NCI-H2029 treated with DMSO at 0.1 percent for 48 hours (cell line): ENCODE data around the gene CALML6.

Experiments used
- DNase-seq: peaks from one replicate; lab custom pipeline; 2025; lab: John Stamatoyannopoulos, UW

CALML6 gene

DNA sequence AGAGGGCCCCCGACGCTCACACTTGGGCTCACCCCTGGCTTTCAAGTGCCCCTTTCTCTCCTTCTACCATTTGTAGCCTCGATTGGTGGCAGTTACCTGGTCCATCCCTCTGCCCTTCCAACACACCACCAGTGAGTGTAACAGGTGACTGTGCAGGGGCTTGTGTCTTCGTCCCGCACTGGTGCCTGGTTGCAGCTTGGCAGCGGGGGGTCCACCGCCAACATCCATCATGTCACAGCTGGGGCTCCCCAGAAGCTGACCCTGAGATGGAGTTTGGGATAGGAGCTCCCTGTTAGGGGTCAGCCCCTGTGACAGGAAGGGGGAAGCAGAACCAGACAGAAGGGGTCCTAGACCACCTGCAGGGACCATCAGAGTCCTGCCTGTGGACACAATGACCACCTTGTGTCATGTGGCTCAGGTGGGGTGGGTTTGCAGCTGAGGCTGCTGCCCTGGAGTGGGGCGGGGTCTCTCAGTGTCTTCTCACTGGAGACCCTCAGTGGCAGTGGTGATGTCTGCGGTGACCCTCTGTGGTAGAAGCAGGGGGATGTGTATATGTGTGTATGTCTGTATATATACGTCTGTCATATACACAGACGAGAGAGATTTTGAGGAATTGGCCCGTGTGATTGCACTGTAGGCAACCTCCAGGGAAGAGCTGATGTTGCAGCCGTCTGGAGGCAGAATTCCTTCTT, 3.6 kb upstream of the CALML6 start:
- DNase-seq, result no peak

DNA sequence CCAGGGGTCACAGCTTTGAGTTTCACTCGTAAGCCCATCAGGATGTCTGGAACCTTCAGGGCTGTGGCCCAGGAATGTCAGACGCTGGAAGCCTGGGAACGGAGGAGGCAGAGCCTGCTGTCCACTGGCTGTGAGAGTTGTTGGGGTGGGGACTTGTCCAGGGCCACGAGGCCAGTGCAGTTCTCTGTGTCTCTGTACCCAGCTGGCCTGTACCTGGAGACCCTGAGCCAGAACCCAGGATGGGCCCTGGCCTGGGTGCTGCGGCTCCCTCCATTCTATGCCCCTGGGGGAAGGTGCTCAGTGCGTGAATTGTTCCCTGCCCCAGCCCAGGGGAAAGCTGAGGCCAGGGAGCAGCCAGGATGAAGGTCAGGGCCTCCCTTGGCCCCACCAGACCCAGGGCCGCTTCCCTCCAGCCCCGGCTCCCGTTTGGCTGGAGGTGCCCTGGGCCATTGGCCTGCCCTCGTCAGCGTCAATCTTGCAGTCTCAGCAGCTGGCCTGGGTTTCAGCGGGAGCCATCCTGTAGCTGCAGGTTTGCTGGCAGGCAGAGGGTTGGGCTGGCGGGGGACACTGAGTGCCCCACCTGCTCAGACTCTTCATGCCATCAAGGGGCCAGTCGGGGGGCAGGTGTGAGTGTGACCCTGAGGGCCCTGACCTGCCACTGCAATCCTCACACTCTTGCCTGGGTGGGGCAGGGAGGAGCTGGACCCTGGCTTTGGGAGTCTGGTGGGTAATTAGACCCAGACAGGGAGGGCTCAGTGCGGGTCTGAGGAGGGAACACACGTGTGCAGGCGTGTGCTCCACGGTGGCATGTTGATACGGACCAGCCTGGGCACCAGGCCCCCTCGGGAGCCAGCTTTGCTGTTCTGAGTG, 724 bp upstream of the CALML6 start:
- no peak for DNase-seq

DNA sequence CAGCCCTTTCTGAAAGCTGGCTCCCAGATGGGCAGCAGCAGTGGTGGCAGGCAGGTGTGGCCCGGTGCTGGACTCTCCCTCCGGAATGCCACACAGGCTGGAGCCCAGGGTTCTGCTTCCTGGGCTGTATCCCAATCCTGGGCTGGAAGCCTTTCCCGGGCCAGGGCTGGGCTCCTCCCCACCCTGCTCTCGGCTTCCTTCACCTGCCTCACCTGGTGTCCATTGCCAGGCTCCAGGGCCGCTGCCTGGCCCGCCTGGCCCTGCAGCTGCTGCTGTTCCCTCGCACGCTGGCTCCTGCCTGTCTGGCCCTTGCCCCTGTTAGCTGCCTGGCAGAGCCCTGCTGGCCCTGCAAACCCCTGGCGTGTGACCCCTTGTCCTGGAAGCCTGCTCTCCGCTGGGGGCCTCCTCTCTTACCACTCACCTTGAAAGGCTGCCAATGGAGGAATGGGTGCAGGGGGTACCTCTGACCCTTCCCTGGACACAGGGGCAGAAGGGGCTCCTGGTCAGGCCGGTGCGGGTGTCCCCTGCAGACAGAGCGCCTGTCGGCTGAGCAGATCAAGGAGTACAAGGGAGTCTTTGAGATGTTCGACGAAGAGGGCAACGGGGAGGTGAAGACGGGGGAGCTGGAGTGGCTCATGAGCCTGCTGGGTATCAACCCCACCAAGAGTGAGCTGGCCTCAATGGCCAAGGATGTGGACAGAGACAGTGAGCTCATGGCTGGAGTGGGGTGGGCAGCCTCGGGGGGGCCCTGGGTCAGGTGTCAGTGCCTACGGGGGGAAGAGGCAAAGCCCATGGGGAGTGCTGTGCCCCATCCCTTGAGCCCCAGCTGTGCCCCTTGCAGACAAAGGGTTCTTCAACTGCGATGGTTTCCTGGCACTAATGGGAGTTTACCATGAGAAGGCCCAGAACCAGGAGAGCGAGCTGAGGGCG, 1.1 kb downstream of the CALML6 start:
- DNase-seq, result no peak

DNA sequence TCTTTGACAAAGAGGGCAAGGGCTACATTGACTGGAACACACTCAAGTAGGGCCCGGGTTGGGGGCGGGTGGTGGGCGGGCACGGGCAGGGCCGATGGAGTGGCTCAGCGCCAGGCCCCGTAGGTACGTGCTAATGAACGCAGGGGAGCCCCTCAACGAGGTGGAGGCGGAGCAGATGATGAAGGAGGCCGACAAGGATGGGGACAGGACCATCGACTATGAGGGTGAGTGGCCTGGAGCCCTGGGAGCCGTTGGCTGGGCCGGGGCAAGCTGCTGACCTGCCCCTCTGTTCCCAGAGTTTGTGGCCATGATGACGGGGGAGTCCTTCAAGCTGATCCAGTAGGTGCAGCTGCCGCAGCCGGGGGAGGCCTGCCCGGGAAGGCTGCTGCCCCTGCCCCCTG, 1.8 kb downstream of the CALML6 start:
- DNase-seq, result no peak

DNA sequence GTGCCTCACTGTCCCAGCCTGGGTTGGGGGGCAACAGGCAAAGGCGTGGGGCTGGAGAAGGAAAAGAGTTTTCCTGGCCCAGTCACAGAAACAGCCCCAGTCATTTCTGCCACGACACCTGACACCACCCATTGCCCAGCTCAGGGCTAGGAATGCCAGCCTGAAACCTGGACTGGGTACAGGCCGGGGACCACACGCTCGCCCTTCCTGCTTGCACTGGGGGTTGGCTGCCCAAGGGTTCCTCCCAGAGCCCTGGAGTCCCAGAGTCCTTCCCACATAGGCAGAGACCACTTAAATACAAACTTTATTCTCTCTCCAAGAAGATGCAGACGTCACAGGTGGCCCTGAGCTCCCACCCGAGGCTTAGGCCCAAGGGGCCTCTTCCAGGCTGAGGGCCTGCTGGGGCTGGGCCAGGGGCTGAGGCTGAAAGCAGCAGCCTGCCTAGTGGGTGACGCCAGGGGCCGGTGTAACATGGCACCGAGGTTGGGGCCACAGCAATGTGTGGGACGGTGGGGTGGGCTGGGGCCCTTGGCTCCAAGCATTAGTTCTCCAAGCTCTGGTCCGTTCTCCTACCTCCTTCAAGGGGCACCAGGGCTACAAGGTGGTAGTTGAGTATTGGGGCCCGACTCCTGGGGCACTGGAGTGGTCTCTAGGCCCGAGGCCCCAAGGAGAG, 2.4 kb downstream of the CALML6 start:
- no peak for DNase-seq

GRCh38 chr1:1917995-1918900, 3.2 kb downstream of the CALML6 start:
- DNase-seq, result no peak

DNA sequence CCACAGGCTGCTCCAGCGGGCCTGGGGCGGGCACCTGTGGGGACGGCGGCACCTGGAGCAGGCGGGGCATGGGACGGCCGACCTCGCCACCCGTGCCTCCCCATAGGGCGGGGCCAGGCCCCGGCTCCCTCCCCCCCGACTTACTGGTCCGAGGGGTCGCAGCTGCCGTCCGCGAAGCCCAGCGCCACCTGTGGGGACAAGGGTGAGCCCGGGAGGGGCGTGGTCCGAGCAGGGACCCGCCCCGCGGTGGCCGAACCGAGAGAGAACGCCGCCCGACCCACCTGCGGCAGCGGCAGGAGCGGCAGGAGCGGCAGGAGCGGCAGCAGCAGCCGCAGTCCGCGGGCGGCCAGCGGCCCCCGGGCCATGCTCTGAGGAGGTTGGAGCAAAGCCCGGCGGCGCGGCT, 3.8 kb downstream of the CALML6 start, which contains the start of gene TMEM52:
Gene TMEM52 (minus strand): TSS at position 379 of the 403 bp plus-strand sequence. CDS start 14 bp downstream, at position 365.
- no peak for DNase-seq

DNA sequence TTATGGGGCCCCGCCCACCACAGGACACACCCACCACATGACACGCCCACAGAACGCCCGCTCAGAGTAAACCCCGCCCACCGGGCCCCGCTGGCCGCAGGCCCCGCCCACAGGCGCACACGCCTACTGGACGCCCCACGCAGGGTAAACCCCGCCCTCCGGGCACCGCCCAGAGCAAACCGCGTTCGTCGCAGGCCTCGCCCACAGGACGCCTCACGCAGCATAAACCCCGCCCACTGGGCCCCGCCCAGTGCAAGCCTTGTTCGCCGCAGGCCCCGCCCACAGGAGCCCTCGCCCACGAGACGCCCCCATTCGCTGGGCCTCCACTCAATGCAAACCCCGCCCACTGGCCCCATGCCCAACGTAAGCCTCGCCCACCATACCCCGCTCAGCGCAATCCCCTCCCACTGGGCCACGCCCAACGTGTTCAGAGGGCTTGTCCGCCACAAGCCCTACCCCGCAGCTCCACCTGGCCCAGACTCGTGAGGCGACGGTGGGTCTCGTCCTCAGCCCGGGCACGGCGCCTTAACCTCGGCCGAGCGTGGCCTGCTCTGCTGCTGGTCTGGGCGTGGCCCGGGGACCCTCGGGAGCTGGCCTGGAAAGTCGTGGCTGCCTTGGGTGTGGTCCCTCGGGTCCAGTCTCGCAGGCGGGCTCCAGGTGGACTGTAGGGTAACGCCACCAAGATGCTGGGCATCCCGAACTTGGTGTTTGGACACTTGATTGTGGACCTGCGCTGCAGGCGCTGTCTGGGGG, 4.4 kb downstream of the CALML6 start:
- DNase-seq, result peak; percentile 66

- DNase-seq, result no peak
Observed at GRCh38 chr1:1920057-1920607, 5.1 kb downstream of the CALML6 start.

GRCh38 chr1:1920608-1921458, 5.8 kb downstream of the CALML6 start:
- DNase-seq, result no peak

DNA sequence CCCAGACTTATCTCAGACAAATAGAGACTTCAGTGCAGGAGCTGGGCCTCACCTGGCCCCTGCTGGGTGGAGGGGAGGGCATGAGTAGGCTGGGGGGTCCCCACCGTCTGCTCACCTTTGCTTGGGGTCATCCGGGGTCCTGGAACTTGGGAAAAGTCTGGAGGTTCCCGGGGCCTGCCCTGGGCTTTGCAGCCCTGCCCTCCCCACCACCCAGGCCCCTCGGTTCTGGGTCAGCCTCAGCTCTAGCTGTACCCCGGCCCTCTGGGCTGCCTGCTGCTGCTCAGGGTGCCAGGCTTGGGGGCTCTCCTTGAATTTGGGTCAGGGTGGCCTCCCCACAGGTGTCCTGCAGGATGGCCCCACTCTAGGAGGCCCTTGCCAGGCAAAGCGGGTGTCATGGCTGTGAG, 6.4 kb downstream of the CALML6 start:
- DNase-seq, result no peak

DNA sequence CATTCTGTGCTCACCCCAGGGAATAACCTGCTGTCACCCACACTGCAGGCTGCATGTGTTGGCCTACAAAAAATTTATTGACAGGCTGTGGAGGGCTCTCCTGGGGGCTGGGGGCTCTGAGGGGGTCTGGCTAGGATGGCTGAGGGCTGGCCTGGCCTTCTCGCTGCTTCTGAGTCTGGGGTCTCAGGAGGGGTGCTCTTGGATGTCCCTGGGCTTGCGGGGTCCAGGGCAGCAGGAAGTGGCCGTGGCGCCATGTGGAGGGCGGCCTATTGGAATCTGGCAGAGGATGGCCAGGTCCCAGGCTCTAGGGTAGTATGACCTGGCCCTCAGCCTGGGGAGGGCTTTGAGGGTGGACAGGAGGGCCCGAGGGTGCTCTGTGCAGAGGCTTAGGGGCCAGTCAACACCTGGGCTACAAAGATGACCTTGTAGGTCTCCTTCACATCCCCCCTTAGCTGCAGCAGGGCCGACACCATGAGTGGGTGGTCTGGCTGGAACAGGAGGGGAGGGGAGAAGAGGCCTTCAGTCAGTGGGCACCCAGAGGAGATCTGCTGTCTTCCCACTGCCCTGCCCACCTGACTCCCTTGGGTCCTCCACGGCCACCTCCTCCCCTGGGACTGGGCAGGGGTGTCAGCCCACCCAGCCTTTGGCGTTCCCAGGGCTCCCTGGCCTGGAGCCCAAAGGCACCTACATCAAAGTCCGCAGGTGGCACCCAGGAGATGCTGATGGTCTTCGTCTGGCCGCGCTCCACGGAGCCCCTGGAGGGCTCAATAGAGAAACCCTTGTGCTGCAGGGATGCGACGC, 7.0 kb downstream of the CALML6 start:
- no peak for DNase-seq

DNA sequence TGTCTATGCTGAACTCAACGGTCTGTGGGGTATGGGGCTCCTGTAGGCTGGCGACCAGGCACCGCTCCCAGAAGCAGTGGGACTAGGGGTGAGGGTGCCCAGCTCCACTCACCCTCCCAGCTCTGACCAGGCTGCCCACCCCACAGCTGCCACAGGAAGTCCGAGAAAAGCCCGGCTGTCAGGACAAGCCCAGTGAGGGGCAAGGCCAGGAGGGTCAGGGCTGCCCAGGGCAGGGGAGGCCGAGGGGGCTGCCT, 7.6 kb downstream of the CALML6 start:
- DNase-seq, result no peak

- DNase-seq, result no peak
Observed at GRCh38 chr1:1922956-1923833, 8.1 kb downstream of the CALML6 start.

DNA sequence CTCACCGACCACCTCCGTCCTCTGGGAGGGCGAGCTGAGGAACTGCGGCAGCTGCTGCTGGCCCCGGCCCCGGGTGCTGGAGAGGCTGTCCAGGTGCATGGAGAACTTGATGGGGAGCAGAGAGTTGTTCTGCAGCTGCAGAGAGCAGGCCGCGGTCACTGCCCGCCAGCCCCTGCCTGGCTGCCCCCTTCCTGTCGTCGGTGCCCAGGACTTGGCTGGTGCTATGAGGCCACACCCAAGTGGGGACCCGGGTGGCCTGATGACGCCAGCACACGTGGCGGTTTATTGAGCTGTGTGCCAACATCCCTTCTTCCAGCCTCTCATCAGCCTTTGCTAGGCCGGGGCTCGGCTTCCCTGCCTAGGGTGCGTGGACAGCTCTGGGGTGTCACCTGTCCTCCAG, 9.3 kb downstream of the CALML6 start:
- no peak for DNase-seq

DNA sequence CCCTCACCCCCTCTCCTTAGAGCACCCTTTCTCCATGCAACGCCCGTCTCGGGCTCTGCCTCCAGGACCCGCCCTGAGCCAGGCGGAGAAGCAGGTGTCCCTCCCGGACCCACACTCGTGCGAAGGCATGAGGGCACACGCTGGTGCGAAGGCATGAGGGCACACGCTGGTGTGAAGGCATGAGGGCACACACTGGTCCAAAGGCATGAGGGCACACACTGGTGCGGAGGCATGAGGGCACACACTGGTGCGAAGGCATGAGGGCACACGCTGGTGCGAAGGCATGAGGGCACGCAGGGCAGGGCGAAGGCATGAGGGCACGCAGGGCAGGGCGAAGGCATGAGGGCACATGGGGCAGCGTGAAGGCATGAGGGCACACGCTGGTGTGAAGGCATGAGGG, 9.8 kb downstream of the CALML6 start:
- no peak for DNase-seq
